LNCaP clone FGC (cell line): ENCODE results near the gene CDK14.

ENCODE experiments used
- DNase-seq: peaks from one replicate; pipeline ENCODE4 v3.0.0-alpha.2; 2011; ENCODE audit warnings: low read depth
- H3K4me3 ChIP-seq: 2 replicates; pipeline ENCODE4 v1.5.1; 2011; ENCODE audit warnings: mild to moderate bottlenecking, low read depth, low read length, control low read depth
- TF ChIP-seq, protein P1 (sequence below): IDR thresholded peaks from 2 replicates; pipeline ENCODE4 v1.5.1; 2012; ENCODE audit warnings: mild to moderate bottlenecking; ENCODE audit not compliant: control insufficient read depth, insufficient read depth; ENCODE audit errors: extremely low read depth

CDK14 gene

GRCh38 chr7:90897961-90898469, 301.9 kb downstream of the CDK14 start:
- DNase-seq, result no peak
- TF ChIP-seq, protein P1, sequence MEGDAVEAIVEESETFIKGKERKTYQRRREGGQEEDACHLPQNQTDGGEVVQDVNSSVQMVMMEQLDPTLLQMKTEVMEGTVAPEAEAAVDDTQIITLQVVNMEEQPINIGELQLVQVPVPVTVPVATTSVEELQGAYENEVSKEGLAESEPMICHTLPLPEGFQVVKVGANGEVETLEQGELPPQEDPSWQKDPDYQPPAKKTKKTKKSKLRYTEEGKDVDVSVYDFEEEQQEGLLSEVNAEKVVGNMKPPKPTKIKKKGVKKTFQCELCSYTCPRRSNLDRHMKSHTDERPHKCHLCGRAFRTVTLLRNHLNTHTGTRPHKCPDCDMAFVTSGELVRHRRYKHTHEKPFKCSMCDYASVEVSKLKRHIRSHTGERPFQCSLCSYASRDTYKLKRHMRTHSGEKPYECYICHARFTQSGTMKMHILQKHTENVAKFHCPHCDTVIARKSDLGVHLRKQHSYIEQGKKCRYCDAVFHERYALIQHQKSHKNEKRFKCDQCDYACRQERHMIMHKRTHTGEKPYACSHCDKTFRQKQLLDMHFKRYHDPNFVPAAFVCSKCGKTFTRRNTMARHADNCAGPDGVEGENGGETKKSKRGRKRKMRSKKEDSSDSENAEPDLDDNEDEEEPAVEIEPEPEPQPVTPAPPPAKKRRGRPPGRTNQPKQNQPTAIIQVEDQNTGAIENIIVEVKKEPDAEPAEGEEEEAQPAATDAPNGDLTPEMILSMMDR, result no peak

GRCh38 chr7:90900628-90901356, 304.7 kb downstream of the CDK14 start:
- no peak overlapping the region for H3K4me3 ChIP-seq
- no peak for DNase-seq
- TF ChIP-seq, protein P1, result no peak

More at GRCh38 chr7:90897961-90898469, 301.9 kb downstream of the CDK14 start:
- H3K4me3 ChIP-seq, result no peak overlapping the region

- TF ChIP-seq, protein P1, result no peak
- DNase-seq, result no peak
- no peak overlapping the region for H3K4me3 ChIP-seq
Observed at GRCh38 chr7:90903841-90904240, 307.7 kb downstream of the CDK14 start.

DNA sequence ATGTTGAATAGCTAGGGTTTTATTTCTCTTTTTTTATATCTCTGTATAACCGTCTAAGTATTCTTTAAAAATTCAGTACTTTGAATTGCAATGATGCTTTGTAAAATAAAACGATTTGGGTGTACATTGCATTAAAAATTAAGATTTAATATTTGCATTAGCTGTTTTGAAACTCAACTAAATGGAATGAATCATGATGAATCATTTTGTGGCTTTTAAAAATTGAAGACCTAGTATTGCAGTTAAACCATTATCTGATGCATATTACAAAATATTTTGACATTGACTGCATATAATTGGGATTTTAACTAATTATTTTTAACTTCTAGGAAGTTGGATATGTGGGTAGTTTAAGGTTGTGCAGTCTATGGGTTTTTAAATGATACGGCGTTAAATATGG, 314.0 kb downstream of the CDK14 start:
- TF ChIP-seq, protein P1, result no peak
- H3K4me3 ChIP-seq, result no peak overlapping the region
- DNase-seq, result no peak

DNA sequence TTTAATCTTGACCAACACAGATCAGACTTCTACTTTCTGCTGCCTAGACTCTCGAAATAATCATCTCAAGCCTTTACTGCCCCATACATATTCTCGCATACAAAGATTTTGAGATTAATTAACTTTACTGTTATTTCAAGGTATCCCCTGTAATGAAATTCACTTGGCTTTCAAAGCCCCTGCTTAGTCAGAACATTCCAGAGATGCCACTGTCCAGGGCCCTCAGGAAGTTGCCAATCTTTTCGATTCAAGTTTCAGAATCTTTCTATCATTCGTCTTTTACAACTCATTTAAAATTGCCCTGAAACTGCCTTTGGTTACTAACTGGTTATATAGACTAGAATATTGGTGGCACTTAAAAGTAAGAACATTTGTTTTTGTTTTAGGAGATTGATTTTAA, 320.2 kb downstream of the CDK14 start:
- TF ChIP-seq, protein P1, result no peak
- H3K4me3 ChIP-seq, result no peak overlapping the region
- no peak for DNase-seq

GRCh38 chr7:90917539-90917938, 321.4 kb downstream of the CDK14 start:
- no peak overlapping the region for H3K4me3 ChIP-seq
- no peak for DNase-seq
- TF ChIP-seq, protein P1, result no peak

DNA sequence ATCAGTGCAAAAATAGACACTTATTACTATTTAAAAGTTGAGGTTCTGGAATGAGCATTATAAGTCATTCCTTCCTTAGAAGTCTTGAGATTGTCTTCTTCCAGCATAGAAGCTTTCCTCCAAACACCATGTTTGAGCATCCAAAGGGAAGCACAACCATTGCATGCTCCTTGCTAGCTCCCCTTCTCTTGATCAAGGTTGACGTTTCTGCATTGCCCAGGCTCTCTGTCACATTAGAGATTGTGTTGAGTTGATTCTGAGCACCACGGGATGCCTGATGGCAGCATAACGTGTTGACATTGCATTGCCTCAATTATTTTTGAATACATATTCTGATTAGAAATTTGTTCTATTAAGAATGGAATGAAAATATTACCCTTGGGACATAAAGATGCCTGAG, 322.2 kb downstream of the CDK14 start:
- H3K4me3 ChIP-seq, result no peak overlapping the region
- TF ChIP-seq, protein P1, result no peak
- DNase-seq, result no peak
